ENCODE data around the gene BRSK2.

DNA sequence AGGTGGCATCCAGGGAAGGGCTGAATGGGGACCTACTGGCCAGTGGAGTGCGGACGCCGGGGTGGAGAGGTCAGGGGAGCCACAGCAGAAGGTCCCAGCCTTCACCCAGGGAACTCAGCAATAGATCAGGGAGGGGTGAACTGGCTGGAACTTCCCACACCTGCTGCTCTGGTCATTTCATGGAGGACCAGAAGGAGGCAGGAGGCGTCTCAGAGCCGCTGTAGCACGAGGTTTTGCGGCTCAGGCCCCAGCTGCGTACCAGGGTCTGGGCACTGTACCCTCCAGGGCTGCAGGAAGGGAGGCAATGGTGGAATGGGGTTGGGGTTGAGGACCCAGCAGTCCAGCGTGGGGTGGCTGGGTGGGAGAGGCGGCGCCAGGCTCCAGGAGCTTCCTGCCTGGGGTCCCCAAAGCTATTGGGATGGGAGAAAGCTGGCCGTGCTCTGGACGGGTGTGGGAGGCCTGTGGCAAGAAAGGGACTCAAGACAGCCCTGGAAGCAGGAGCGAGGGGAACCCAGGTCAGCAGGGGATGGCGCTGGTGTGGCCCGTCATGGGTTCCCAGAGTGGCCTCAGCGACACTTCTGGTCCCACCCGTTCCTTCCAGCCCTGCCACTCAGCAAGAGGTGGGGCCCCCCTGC is 20.2 kb upstream of the BRSK2 start:
- TF ChIP-seq GABPA (IDR thresholded peaks at IDR 0.05; ENCODE audit: low read depth): no peak
- TF ChIP-seq, protein P1, sequence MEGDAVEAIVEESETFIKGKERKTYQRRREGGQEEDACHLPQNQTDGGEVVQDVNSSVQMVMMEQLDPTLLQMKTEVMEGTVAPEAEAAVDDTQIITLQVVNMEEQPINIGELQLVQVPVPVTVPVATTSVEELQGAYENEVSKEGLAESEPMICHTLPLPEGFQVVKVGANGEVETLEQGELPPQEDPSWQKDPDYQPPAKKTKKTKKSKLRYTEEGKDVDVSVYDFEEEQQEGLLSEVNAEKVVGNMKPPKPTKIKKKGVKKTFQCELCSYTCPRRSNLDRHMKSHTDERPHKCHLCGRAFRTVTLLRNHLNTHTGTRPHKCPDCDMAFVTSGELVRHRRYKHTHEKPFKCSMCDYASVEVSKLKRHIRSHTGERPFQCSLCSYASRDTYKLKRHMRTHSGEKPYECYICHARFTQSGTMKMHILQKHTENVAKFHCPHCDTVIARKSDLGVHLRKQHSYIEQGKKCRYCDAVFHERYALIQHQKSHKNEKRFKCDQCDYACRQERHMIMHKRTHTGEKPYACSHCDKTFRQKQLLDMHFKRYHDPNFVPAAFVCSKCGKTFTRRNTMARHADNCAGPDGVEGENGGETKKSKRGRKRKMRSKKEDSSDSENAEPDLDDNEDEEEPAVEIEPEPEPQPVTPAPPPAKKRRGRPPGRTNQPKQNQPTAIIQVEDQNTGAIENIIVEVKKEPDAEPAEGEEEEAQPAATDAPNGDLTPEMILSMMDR (IDR thresholded peaks at IDR 0.05): no peak
- TF ChIP-seq, protein P2, sequence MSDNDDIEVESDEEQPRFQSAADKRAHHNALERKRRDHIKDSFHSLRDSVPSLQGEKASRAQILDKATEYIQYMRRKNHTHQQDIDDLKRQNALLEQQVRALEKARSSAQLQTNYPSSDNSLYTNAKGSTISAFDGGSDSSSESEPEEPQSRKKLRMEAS (IDR thresholded peaks at IDR 0.05; ENCODE audit: low read depth): no peak
- TF ChIP-seq SIN3A (IDR thresholded peaks at IDR 0.05; ENCODE audit: borderline replicate concordance, low read depth, low read length): no peak
- TF ChIP-seq EP300 (IDR thresholded peaks at IDR 0.05; ENCODE audit: borderline replicate concordance in 1 of 2, low read depth in 1 of 2, low read length in 1 of 2): no peak
- TF ChIP-seq NFIC (IDR thresholded peaks at IDR 0.05; ENCODE audit: borderline replicate concordance): no peak
- TF ChIP-seq, protein P3, sequence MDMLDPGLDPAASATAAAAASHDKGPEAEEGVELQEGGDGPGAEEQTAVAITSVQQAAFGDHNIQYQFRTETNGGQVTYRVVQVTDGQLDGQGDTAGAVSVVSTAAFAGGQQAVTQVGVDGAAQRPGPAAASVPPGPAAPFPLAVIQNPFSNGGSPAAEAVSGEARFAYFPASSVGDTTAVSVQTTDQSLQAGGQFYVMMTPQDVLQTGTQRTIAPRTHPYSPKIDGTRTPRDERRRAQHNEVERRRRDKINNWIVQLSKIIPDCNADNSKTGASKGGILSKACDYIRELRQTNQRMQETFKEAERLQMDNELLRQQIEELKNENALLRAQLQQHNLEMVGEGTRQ (IDR thresholded peaks at IDR 0.05; ENCODE audit: borderline replicate concordance, low read depth, low read length): no peak
- no peak for TF ChIP-seq TEAD4 (IDR thresholded peaks at IDR 0.05; ENCODE audit: borderline replicate concordance, insufficient read depth)
- TF ChIP-seq POLR2AphosphoS5 (IDR thresholded peaks at IDR 0.05; ENCODE audit: low read depth, low read length): no peak
- TF ChIP-seq RFX5 (IDR thresholded peaks at IDR 0.05; ENCODE audit: low read length): no peak
- TF ChIP-seq RAD21 (IDR thresholded peaks at IDR 0.05; ENCODE audit: low read length): no peak
- TF ChIP-seq FOXJ3 (CRISPR knock-in tag; IDR thresholded peaks at IDR 0.05): no peak
- TF ChIP-seq, protein P4, sequence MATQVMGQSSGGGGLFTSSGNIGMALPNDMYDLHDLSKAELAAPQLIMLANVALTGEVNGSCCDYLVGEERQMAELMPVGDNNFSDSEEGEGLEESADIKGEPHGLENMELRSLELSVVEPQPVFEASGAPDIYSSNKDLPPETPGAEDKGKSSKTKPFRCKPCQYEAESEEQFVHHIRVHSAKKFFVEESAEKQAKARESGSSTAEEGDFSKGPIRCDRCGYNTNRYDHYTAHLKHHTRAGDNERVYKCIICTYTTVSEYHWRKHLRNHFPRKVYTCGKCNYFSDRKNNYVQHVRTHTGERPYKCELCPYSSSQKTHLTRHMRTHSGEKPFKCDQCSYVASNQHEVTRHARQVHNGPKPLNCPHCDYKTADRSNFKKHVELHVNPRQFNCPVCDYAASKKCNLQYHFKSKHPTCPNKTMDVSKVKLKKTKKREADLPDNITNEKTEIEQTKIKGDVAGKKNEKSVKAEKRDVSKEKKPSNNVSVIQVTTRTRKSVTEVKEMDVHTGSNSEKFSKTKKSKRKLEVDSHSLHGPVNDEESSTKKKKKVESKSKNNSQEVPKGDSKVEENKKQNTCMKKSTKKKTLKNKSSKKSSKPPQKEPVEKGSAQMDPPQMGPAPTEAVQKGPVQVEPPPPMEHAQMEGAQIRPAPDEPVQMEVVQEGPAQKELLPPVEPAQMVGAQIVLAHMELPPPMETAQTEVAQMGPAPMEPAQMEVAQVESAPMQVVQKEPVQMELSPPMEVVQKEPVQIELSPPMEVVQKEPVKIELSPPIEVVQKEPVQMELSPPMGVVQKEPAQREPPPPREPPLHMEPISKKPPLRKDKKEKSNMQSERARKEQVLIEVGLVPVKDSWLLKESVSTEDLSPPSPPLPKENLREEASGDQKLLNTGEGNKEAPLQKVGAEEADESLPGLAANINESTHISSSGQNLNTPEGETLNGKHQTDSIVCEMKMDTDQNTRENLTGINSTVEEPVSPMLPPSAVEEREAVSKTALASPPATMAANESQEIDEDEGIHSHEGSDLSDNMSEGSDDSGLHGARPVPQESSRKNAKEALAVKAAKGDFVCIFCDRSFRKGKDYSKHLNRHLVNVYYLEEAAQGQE (IDR thresholded peaks at IDR 0.05; ENCODE audit: low read depth, low read length): no peak
